ENCODE data around the gene SIX2.

Gene SIX2

GRCh38 chr2:45000921-45001868 is 8.1 kb downstream of the SIX2 start:
- no peak for DNase-seq (ENCODE audit: low spot score)

- no peak for DNase-seq (ENCODE audit: low spot score)
Measured at GRCh38 chr2:45000341-45000901, 8.8 kb downstream of the SIX2 start.

- no peak for DNase-seq (ENCODE audit: low spot score)
Measured at GRCh38 chr2:44999540-44999939, 9.7 kb downstream of the SIX2 start.

- DNase-seq (ENCODE audit: low spot score): no peak
Measured at GRCh38 chr2:44997963-44998362, 11.3 kb downstream of the SIX2 start.

GRCh38 chr2:44996356-44996755 is 12.9 kb downstream of the SIX2 start:
- no peak for DNase-seq (ENCODE audit: low spot score)

- no peak for DNase-seq (ENCODE audit: low spot score)
Measured at GRCh38 chr2:44994377-44994776, 14.9 kb downstream of the SIX2 start.

GRCh38 chr2:44989176-44989575 is 20.1 kb downstream of the SIX2 start:
- DNase-seq (ENCODE audit: low spot score): no peak

- DNase-seq (ENCODE audit: low spot score): no peak
Measured at GRCh38 chr2:44983836-44984604, 25.2 kb downstream of the SIX2 start.

- DNase-seq (ENCODE audit: low spot score): peak; percentile 62
Measured at GRCh38 chr2:44981714-44982108, 27.5 kb downstream of the SIX2 start.

GRCh38 chr2:44980751-44981713 is 28.2 kb downstream of the SIX2 start:
- no peak for DNase-seq (ENCODE audit: low spot score)

GRCh38 chr2:44979581-44979980 is 29.7 kb downstream of the SIX2 start:
- no peak for DNase-seq (ENCODE audit: low spot score)

GRCh38 chr2:44975571-44976450 is 33.4 kb downstream of the SIX2 start:
- DNase-seq (ENCODE audit: low spot score): no peak

GRCh38 chr2:44974064-44974715 is 35.1 kb downstream of the SIX2 start:
- DNase-seq (ENCODE audit: low spot score): peak; percentile 27

- DNase-seq (ENCODE audit: low spot score): no peak
Measured at GRCh38 chr2:44972771-44973535, 36.3 kb downstream of the SIX2 start.

GRCh38 chr2:44970846-44971450 is 38.3 kb downstream of the SIX2 start:
- no peak for DNase-seq (ENCODE audit: low spot score)

GRCh38 chr2:44969936-44970335 is 39.3 kb downstream of the SIX2 start:
- no peak for DNase-seq (ENCODE audit: low spot score)

GRCh38 chr2:44967727-44968432 is 41.4 kb downstream of the SIX2 start:
- no peak for DNase-seq (ENCODE audit: low spot score)

GRCh38 chr2:44967056-44967455 is 42.2 kb downstream of the SIX2 start:
- DNase-seq (ENCODE audit: low spot score): no peak

Measured in hematopoietic multipotent progenitor cell treated with erythropoietin and hydrocortisone succinate and interleukin-3 and kit ligand, for 17 days (in vitro differentiated cells).